Activated naive CD8-positive, alpha-beta T cell treated with anti-CD3 and anti-CD28 coated beads, Interleukin-2, amount 10 ng/mL, durations not matched to agents 7 days and 5 days (primary cell): ENCODE results near the gene KCNIP4. TPM values are rescaled to one million over a fixed set of nuclear protein-coding genes. Genes with fewer than 3 reads are reported as not detected.

ENCODE experiments used
- ATAC-seq: fragments of 150-1000 bp; cut with Tn5 transposase; one replicate; pipeline ENCODE4 v1.10.0; 2021; ENCODE audit warnings: low read depth, moderate library complexity
- POLR2A ChIA-PET: fragments of 350-600 bp; sonication (Branson Sonifier 250); formaldehyde crosslinking; loops from one replicate; lab custom pipeline; 2021; ENCODE audit warnings: antibody characterized with exemption; lab: Charles Lee
- DNase-seq: peaks from one replicate; pipeline ENCODE4 v3.0.0; 2021
- H3K27ac Mint-ChIP-seq: one replicate; pipeline ENCODE4 v1.8.0; 2022; ENCODE audit warnings: mild to moderate bottlenecking, mixed read lengths
- H3K27me3 Mint-ChIP-seq: one replicate; pipeline ENCODE4 v1.8.0; 2022; ENCODE audit warnings: mild to moderate bottlenecking, moderate library complexity, mixed read lengths
- H3K36me3 Mint-ChIP-seq: one replicate; pipeline ENCODE4 v1.8.0; 2021; ENCODE audit warnings: mild to moderate bottlenecking, mixed read lengths
- H3K4me1 Mint-ChIP-seq: one replicate; pipeline ENCODE4 v1.8.0; 2021; ENCODE audit warnings: mixed read lengths
- H3K4me3 Mint-ChIP-seq: one replicate; pipeline ENCODE4 v1.8.0; 2022; ENCODE audit warnings: mild to moderate bottlenecking, moderate library complexity, mixed read lengths
- H3K9me3 Mint-ChIP-seq: one replicate; pipeline ENCODE4 v1.8.0; 2021; ENCODE audit warnings: mixed read lengths
- total RNA-seq, 2 experiments: library from RNA; stranded (reverse); gene quantifications; one replicate each; pipeline ENCODE4 v1.2.3, GENCODE V29; 2021

Gene KCNIP4
- total RNA-seq, 2 experiments from 2014 or later = not detected

DNA sequence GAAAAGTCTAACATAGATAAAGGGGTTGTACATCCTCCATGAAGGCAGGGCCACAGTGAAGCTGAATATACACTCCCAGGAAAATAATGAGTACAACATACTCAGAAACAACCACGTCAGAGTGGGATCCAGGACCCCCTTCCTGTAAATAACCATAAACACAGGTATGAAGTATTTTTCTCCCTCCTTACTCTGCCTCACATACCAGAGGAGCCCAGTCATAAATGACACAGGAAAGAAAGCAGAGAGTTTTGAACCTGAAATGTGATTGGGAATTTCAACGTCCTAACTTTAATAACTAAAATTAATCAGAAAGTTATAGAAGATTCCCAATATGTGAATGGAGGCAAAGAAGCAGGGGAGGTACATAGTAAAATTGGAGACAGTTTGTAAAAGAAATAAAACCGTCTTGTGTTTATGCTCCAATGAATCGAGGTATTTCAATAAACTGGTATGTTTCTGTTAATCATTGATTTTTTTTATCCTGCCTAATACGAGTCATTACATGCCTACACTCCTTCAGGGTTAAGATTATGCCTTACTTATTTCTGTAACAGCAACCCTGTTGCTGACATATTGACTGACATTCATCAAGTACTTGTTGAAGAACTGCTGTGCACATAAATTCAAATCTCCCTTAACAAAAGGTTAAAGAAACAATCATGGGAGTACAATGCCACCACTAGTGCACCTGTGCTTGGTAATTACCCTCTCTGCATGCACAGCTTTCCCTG is 431.3 kb downstream of the KCNIP4 start:
- Mint-ChIP-seq H3K4me1 (no peaks in the 10 kb centered on the region), H3K36me3 (no peaks in the 10 kb centered on the region), H3K9me3 (peaks cover 2% of the 10 kb centered on the region), H3K27me3 (no peaks in the 10 kb centered on the region), H3K27ac (no peak overlapping the region), H3K4me3 (no peak overlapping the region)
- ATAC-seq (no peak), DNase-seq (no peak)
- POLR2A ChIA-PET = no interaction called here

DNA sequence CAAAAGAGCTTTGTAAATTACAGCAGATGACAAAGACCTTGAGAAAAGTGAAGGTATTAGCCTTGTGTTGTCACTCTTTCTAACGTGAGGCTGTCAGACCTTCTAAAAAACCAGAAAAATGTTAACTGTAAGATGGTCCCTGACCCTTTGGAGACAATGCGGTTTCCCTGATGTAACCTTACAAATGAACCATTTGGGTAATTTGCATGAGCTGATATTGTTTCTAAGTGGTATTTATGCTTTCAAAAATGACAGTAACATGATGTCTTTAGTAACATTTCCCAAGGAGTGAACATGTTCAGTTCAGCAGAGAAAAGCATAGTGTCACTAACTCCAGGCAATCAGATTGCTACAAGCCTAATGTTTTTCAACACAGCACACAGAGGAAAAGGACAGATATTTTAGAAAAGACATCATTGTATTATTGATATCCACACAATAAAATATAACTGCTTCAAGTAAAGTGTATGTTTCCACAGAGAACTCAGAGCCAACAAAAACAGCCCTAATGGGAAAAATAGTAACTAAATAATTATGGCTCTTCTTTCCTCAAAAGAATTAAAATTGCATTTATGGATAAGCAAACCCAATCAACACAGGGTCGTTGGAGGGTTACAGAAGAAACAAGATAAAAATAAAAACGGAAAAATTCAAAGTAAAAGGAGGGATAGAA is 434.4 kb downstream of the KCNIP4 start:
- Mint-ChIP-seq H3K4me1 (no peaks in the 10 kb centered on the region), H3K36me3 (no peaks in the 10 kb centered on the region), H3K4me3 (no peak overlapping the region), H3K27me3 (no peaks in the 10 kb centered on the region), H3K9me3 (no peaks in the 10 kb centered on the region), H3K27ac (no peak overlapping the region)
- POLR2A ChIA-PET = no interaction called here
- no peak for DNase-seq
- ATAC-seq = no peak

DNA sequence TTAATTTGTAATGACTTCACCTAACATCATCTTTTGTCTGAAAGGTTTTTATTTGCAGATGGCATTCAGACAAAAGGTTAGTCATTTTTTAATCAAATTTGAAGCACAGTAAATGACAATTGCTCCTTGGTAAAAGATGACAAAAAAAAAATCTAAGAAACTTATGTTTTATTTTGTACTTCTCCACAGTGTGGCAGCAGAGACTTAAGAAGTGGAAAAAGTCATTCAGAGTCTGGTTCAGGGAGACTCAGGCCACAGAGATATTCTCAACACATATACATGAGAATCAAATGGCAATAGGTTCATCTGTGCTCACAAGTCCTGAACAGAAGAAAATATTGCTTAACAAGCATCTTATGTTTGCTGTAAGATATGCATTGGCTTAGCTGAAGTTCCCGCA is 436.2 kb downstream of the KCNIP4 start:
- no peaks in the 10 kb centered on the region for H3K27me3 Mint-ChIP-seq
- DNase-seq (no peak), ATAC-seq (no peak)
- no peaks in the 10 kb centered on the region for H3K36me3 Mint-ChIP-seq
- no peak overlapping the region for H3K4me3 Mint-ChIP-seq
- H3K27ac Mint-ChIP-seq = no peak overlapping the region
- H3K4me1 Mint-ChIP-seq = no peaks in the 10 kb centered on the region
- POLR2A ChIA-PET = no interaction called here
- H3K9me3 Mint-ChIP-seq = no peaks in the 10 kb centered on the region

DNA sequence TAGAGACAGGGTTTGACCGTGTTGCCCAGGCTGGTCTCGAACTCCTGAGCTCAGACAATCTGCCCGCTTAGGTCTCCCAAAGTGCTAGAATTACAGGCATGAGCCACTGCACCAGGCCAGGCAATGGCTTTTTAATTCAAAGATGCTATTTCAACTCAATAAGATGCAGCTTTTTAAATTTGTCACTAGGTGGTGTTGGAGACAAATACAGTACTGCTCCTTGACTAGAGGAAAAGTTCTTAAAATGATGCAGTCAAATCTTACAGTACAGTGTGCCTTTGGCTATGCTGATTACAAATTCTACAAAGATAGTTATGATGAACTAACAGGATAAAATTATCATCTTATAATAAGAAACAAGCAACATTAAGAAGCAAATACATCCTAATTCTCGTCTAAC is 441.1 kb downstream of the KCNIP4 start:
- Mint-ChIP-seq H3K9me3 (no peaks in the 10 kb centered on the region), H3K27me3 (no peaks in the 10 kb centered on the region), H3K27ac (no peak overlapping the region), H3K4me3 (no peak overlapping the region), H3K4me1 (no peaks in the 10 kb centered on the region), H3K36me3 (no peaks in the 10 kb centered on the region)
- no peak for ATAC-seq
- no peak for DNase-seq
- POLR2A ChIA-PET = no interaction called here

DNA sequence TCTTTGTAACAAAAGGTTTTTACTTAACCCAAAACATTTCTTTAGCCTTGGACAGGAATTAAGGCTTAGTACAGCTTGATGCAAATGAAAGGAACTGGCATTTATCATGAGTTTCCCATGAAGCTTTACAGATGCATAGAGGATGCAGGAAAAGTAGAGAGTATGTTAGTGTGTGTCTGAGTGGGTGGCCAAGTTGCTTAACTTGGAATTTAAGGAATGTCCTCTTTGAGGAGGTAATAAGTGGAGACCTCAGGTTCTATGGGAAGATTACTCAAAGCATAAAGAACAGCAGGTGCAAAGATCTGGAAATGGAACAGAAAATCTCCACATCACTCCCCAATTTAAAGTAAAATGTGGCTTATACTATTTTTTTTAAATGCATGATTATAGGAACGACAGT is 457.9 kb downstream of the KCNIP4 start:
- no peaks in the 10 kb centered on the region for H3K9me3 Mint-ChIP-seq
- H3K27ac Mint-ChIP-seq = no peak overlapping the region
- H3K36me3 Mint-ChIP-seq = no peaks in the 10 kb centered on the region
- H3K4me1 Mint-ChIP-seq = no peaks in the 10 kb centered on the region
- no peak overlapping the region for H3K4me3 Mint-ChIP-seq
- POLR2A ChIA-PET = no interaction called here
- DNase-seq (no peak), ATAC-seq (no peak)
- no peaks in the 10 kb centered on the region for H3K27me3 Mint-ChIP-seq

DNA sequence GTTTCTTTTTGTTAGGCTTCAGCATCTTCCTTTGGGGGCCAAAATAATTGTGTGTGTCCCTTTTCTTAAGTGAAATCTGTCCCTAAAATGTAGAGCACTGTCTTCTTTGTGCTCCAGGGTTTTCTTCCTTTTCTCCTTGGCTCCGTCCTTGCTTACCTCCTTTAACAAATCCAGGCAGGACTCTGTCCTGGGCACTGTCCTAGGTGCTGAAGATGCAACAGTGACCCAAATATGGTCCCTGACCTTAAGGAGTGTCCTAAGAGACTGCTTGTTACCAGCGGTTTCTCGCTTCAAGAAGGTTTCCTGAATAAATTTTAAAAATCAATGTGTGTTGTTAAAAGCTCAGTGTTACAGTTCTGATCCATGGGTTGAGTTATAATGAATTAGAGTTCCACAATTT is 471.8 kb downstream of the KCNIP4 start:
- Mint-ChIP-seq H3K4me1 (no peaks in the 10 kb centered on the region), H3K27me3 (no peaks in the 10 kb centered on the region), H3K9me3 (no peaks in the 10 kb centered on the region), H3K27ac (no peak overlapping the region), H3K4me3 (no peak overlapping the region), H3K36me3 (no peaks in the 10 kb centered on the region)
- POLR2A ChIA-PET = no interaction called here
- no peak for DNase-seq
- no peak for ATAC-seq

DNA sequence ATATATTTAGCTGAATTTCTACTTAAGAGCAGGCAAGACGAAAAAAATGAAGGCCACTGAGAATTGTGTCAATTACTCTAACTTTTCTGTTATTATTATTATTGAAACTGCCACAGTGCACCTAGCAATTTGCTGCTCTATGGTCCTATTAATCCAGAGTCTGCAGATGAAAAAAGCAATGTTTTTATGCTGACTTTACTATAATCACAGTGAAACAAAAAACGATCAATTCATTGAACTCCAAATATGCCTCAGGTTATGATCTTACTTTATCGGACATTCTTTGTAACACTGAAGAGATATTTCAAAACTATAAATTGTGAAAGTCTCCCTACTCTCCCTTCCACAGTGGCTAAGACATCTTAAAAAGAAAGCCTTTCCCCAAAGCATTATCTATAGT is 474.4 kb downstream of the KCNIP4 start:
- Mint-ChIP-seq H3K9me3 (no peaks in the 10 kb centered on the region), H3K27ac (no peak overlapping the region), H3K27me3 (no peaks in the 10 kb centered on the region), H3K4me1 (no peaks in the 10 kb centered on the region), H3K36me3 (no peaks in the 10 kb centered on the region), H3K4me3 (no peak overlapping the region)
- no peak for DNase-seq
- no peak for ATAC-seq
- POLR2A ChIA-PET = no interaction called here

DNA sequence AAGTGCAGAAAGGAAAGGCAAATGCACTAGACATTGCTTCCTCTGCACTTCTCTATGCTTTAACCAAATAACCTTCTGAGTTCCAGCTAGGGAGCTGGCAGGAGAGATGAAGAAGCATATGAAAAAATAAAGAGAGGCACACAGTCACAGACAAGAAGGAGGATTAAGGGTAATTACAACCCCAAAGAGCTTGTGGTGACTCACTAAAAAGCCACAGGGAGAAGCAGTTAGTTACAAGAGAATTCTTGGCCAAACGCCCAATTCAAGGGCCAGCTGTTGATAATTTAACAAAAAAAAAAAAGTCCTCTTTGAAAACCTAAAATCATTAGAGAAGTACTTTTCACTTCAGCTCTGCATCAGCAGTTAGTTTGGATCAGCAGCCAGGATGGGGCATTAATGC is 478.0 kb downstream of the KCNIP4 start:
- no peak overlapping the region for H3K27ac Mint-ChIP-seq
- no peaks in the 10 kb centered on the region for H3K9me3 Mint-ChIP-seq
- no peaks in the 10 kb centered on the region for H3K4me1 Mint-ChIP-seq
- no peaks in the 10 kb centered on the region for H3K27me3 Mint-ChIP-seq
- no peak for DNase-seq
- no peaks in the 10 kb centered on the region for H3K36me3 Mint-ChIP-seq
- ATAC-seq = no peak
- H3K4me3 Mint-ChIP-seq = no peak overlapping the region
- POLR2A ChIA-PET = no interaction called here

DNA sequence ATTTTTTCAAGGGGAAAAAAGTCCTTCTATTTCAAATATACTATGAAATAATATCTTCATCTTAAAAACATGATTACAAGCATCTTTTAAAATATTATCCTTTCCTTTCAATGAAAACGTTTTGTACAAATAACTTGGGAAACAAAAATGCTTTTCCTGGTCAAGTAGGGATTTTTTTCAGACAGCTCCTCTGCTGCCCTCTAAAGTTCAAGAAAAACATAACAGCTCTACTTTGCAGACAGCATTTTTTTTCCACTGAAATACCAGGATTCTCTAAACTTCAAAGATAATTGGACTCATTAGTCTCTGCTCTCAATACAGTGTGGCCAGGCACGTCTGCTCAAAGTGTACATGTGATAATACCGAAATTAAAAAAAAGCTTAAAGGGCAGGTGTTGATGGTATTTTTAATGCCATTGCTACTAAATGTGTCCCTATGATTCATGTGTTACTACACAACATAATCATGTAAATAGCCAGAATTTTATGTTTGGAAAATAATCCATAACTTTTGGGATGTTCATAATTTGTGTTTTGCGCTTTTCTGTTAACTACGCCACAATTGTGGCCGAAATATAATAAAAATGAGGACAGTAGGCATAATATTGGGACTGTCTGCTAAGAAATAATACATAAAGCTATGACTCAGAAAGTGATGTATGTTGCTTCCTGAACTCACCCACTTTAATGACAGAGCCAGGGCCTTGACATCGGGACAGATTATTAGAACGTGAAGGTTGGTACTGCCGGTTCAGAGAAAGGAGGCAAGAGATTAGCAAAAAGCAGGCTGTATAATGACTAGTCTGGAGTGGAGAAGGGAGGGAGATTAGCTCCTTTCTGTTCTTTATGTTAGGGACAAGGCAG is 478.9 kb downstream of the KCNIP4 start:
- H3K9me3 Mint-ChIP-seq = no peaks in the 10 kb centered on the region
- H3K36me3 Mint-ChIP-seq = no peaks in the 10 kb centered on the region
- ATAC-seq = no peak
- H3K4me3 Mint-ChIP-seq = no peak overlapping the region
- no peaks in the 10 kb centered on the region for H3K4me1 Mint-ChIP-seq
- POLR2A ChIA-PET = no interaction called here
- no peak for DNase-seq
- H3K27ac Mint-ChIP-seq = no peak overlapping the region
- H3K27me3 Mint-ChIP-seq = no peaks in the 10 kb centered on the region

DNA sequence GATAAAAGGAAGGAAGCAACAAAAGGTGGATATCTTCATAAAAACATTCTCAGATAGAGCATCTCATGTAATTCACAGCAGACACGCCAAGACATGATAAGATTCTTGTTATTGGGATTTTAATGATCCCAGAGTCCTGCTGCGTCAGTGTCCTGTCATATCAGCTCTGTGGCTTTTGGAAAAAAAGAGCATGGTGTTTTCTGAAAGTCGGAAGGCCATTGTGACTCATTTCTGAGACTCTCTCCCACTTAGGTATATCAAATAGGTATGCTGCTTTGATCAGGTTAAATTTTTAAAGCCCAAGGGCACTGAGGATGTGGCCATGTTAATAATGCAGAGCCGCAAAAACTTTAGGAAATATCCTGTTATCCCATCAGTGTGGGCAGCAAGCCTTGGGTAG is 481.0 kb downstream of the KCNIP4 start:
- POLR2A ChIA-PET = no interaction called here
- DNase-seq (no peak), ATAC-seq (no peak)
- no peaks in the 10 kb centered on the region for H3K27me3 Mint-ChIP-seq
- H3K27ac Mint-ChIP-seq = no peak overlapping the region
- H3K36me3 Mint-ChIP-seq = no peaks in the 10 kb centered on the region
- H3K4me1 Mint-ChIP-seq = no peaks in the 10 kb centered on the region
- H3K9me3 Mint-ChIP-seq = no peaks in the 10 kb centered on the region
- H3K4me3 Mint-ChIP-seq = no peak overlapping the region

DNA sequence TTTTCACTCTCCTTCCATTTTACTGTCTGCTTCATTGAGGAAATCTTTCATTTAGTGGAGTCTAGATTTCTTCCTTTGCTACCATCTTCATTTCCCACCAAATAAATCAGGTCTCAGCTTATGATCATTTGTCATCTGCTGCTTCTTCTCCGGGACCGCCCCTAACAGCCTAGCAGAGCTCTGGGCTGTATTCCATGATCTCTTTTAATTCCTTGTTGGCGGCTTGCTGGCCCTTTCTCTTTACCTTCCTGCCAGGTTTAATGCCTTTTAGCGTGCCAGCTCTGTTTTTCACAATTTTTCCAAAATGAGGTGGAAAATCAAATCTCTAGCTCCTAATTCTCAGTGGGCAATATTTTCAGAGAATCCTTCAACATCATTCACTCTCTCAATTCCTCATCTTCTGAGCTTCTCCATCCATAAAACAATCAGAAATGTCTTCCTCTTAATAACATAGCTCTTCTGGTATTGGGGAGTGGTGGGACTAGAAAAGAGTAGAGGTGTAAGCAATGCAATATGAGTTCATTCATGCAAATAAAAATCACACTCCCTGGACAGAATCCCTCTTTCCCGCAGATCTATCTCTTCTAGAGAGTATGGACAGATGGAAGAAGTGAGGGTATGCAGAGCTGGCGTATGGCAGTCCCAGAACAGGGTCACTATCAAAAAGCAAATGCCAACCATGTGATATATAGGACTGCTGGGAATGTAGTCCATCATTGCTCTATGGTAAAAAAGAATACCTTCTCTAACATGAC is 491.3 kb downstream of the KCNIP4 start:
- POLR2A ChIA-PET = no interaction called here
- no peak overlapping the region for H3K4me3 Mint-ChIP-seq
- H3K27me3 Mint-ChIP-seq = no peaks in the 10 kb centered on the region
- no peak overlapping the region for H3K27ac Mint-ChIP-seq
- H3K4me1 Mint-ChIP-seq = no peaks in the 10 kb centered on the region
- H3K36me3 Mint-ChIP-seq = no peaks in the 10 kb centered on the region
- ATAC-seq (no peak), DNase-seq (no peak)
- H3K9me3 Mint-ChIP-seq = peaks cover 3% of the 10 kb centered on the region

DNA sequence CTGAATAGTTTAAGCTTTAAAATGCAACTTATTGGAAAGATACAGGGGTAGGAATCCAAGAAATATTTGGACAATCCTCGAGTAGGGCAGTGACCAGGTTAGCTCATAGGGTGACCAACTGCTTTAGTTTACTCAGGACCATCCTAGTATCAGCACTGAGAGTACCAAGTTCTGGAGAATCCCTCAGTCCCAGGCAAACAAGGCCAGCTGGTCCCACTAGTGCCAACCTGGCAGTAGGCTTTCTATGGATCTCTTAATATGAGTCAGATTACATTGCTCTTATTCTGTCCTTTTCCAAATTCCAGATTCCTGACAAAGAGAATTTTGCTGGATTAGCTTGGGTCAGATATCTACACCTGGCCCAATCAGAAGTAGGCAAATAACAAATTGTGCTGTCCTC is 493.7 kb downstream of the KCNIP4 start:
- H3K4me3 Mint-ChIP-seq = no peak overlapping the region
- H3K36me3 Mint-ChIP-seq = no peaks in the 10 kb centered on the region
- no peak for DNase-seq
- POLR2A ChIA-PET = no interaction called here
- no peak for ATAC-seq
- peaks cover 3% of the 10 kb centered on the region for H3K9me3 Mint-ChIP-seq
- H3K4me1 Mint-ChIP-seq = no peaks in the 10 kb centered on the region
- H3K27me3 Mint-ChIP-seq = no peaks in the 10 kb centered on the region
- H3K27ac Mint-ChIP-seq = no peak overlapping the region

DNA sequence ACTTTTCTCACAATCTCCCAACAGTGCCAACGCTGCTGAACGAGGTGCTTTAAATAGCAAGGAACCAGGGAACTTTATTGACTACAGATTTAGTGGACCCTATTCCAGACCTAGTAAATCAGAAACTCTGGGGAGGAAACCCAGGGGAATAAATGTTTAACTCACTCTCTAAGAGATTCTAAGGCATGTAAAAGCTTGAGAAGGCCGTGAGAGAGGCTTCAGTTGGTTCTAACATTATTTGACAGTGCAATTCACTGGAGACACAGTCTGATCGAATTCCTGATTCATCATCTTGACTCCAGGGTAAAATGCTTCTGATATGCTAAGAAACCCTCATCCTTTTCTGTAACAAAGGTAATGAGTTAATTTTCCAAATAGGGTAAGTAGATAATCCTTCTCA is 494.4 kb downstream of the KCNIP4 start:
- peaks cover 3% of the 10 kb centered on the region for H3K9me3 Mint-ChIP-seq
- POLR2A ChIA-PET = no interaction called here
- DNase-seq = no peak
- H3K4me3 Mint-ChIP-seq = no peak overlapping the region
- ATAC-seq = no peak
- no peaks in the 10 kb centered on the region for H3K4me1 Mint-ChIP-seq
- H3K27ac Mint-ChIP-seq = no peak overlapping the region
- no peaks in the 10 kb centered on the region for H3K27me3 Mint-ChIP-seq
- no peaks in the 10 kb centered on the region for H3K36me3 Mint-ChIP-seq
